Breast epithelium (tissue), 4 donors: ENCODE measurements around the gene TTI1. TPM values are rescaled to one million over a fixed set of nuclear protein-coding genes. Genes with fewer than 3 reads are reported as not detected.

Experiments
- DNase-seq, 2 donors: peaks; one replicate each; pipeline ENCODE4 v3.0.0-alpha.2; 2019; ENCODE audit warnings: low spot score in 2 of 2
- H3K27ac ChIP-seq, 2 donors: fragments of 200-600 bp; sonication (generic) in 1 of 2; one replicate each; pipeline ENCODE4 v1.5.1; 2016 to 2019; ENCODE audit warnings: mild to moderate bottlenecking in 1 of 2
- H3K27me3 ChIP-seq, 2 donors: fragments of 200-600 bp; sonication (generic) in 1 of 2; one replicate each; pipeline versions ENCODE4 v1.5.1 to v1.6.0; 2017 to 2019; ENCODE audit warnings: control low read depth in 1 of 2, mild to moderate bottlenecking in 1 of 2
- H3K36me3 ChIP-seq: fragments of 200-600 bp; one replicate; pipeline ENCODE4 v1.5.1; 2019
- H3K4me1 ChIP-seq, 2 donors: fragments of 200-600 bp; sonication (generic); one replicate each; pipeline ENCODE4 v1.5.1; 2016 to 2019; ENCODE audit warnings: control low read depth in 1 of 2
- H3K4me3 ChIP-seq, 3 donors: fragments of 200-600 bp; sonication (generic); 1 replicate in 2 of 3; 2 replicates in 1 of 3; pipeline ENCODE4 v1.5.1; 2016 to 2019; ENCODE audit warnings: mild to moderate bottlenecking in 3 of 3, moderate library complexity in 2 of 3
- H3K9me3 ChIP-seq, 2 donors: fragments of 200-600 bp; sonication (generic) in 1 of 2; one replicate each; pipeline ENCODE4 v1.5.1; 2016 to 2019; ENCODE audit warnings: control low read depth in 1 of 2
- POLR2A ChIP-seq: fragments of 450-650 bp; IDR thresholded peaks from one replicate; pipeline ENCODE4 v1.6.1; 2016; ENCODE audit warnings: antibody characterized with exemption, mild to moderate bottlenecking, moderate library complexity
- POLR2AphosphoS5 ChIP-seq, 3 donors: sonication (generic); formaldehyde crosslinking; IDR thresholded peaks; one replicate each; pipeline ENCODE4 v1.6.1; 2017; ENCODE audit warnings: antibody characterized with exemption in 3 of 3
- intact Hi-C: fragments of 100-400 bp; cut with DNase I; formaldehyde crosslinking; loops from one replicate; pipeline ENCODE4 v1.15.1; 2023; ENCODE audit warnings: low total_unique reads
- total RNA-seq, 3 donors: library from RNA; depleted of rRNA; stranded (reverse); fragments of >200 nt; gene quantifications; one replicate each; pipeline ENCODE4 v1.1.0, GENCODE V29; 2016
- TF ChIP-seq, protein P1 (sequence below), 3 donors: fragments of 450-650 bp; IDR thresholded peaks; one replicate each; pipeline ENCODE4 v1.5.1; 2016 to 2017; ENCODE audit warnings: antibody characterized with exemption in 3 of 3, mild to moderate bottlenecking in 3 of 3, moderate library complexity in 3 of 3

Gene TTI1
- total RNA-seq, 3 donors from 2014 or later = 10.2 to 20.2 (median 16.7) TPM

DNA sequence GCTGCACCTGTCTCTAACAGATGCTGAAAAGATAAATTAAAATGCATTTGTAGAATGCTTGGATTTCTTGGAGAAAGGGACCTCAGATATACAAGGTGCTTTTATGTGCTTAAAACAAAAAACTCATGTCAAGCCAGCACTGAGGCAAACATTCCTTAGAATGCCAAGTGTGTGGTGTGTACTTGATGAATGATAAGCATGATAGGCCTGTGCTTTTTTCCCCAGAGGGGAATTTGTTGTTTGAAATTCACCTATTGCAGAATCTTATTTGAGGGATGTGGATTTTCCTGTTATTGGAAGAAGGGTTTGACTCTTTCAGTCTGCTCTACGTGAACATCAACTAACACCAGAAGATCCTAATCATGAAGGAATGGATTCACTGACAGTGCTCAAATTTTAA is 28.8 kb downstream of the TTI1 start:
- H3K27ac ChIP-seq = no peak overlapping the region
- no peaks in the 10 kb centered on the region for H3K9me3 ChIP-seq
- intact Hi-C loops = no loop called here
- no peaks in the 10 kb centered on the region for H3K27me3 ChIP-seq
- no peak overlapping the region for H3K4me3 ChIP-seq
- H3K36me3 ChIP-seq = no peaks in the 10 kb centered on the region
- no peak for DNase-seq
- TF ChIP-seq, protein P1, sequence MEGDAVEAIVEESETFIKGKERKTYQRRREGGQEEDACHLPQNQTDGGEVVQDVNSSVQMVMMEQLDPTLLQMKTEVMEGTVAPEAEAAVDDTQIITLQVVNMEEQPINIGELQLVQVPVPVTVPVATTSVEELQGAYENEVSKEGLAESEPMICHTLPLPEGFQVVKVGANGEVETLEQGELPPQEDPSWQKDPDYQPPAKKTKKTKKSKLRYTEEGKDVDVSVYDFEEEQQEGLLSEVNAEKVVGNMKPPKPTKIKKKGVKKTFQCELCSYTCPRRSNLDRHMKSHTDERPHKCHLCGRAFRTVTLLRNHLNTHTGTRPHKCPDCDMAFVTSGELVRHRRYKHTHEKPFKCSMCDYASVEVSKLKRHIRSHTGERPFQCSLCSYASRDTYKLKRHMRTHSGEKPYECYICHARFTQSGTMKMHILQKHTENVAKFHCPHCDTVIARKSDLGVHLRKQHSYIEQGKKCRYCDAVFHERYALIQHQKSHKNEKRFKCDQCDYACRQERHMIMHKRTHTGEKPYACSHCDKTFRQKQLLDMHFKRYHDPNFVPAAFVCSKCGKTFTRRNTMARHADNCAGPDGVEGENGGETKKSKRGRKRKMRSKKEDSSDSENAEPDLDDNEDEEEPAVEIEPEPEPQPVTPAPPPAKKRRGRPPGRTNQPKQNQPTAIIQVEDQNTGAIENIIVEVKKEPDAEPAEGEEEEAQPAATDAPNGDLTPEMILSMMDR (IDR thresholded peaks at IDR 0.05) = no peak
- TF ChIP-seq POLR2A (no peak), POLR2AphosphoS5 (IDR thresholded peaks at IDR 0.05) (no peak)
- no peaks in the 10 kb centered on the region for H3K4me1 ChIP-seq

DNA sequence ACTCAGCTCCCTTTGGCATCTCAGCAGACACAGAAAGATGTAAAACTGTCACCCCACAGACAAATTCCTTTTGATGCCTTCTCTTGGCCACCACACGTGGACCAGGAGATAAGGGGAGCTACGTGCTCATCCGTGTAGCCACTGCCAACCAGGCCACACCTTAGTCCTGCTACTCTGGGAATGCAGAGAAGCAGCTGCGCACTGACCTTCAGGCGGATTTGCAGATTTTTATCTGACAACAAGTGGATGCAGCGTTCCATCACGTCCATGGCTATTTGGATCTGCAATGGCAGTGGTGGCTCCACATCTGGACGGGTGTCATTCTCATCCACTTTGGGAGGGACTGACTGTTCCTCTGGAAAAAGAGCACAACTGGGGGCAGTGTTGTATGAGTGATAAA is 30.8 kb downstream of the TTI1 start:
- TF ChIP-seq POLR2A (no peak), POLR2AphosphoS5 (IDR thresholded peaks at IDR 0.05) (no peak)
- TF ChIP-seq, protein P1 (IDR thresholded peaks at IDR 0.05) = no peak
- Histone ChIP-seq H3K27me3 (no peaks in the 10 kb centered on the region), H3K9me3 (no peaks in the 10 kb centered on the region), H3K4me3 (no peak overlapping the region), H3K27ac (no peak overlapping the region), H3K36me3 (no peaks in the 10 kb centered on the region), H3K4me1 (no peaks in the 10 kb centered on the region)
- intact Hi-C loops = no loop called here
- DNase-seq = no peak

GRCh38 chr20:38001981-38002380 is 31.3 kb downstream of the TTI1 start:
- Histone ChIP-seq H3K27ac (no peak overlapping the region), H3K9me3 (no peaks in the 10 kb centered on the region), H3K4me3 (no peak overlapping the region), H3K36me3 (no peaks in the 10 kb centered on the region), H3K4me1 (no peaks in the 10 kb centered on the region), H3K27me3 (no peaks in the 10 kb centered on the region)
- no peak for DNase-seq
- TF ChIP-seq, protein P1 (IDR thresholded peaks at IDR 0.05) = no peak
- intact Hi-C loops = no loop called here

GRCh38 chr20:38001173-38001875 is 31.9 kb downstream of the TTI1 start:
- Histone ChIP-seq H3K4me3 (no peak overlapping the region), H3K27me3 (no peaks in the 10 kb centered on the region), H3K9me3 (no peaks in the 10 kb centered on the region), H3K27ac (no peak overlapping the region), H3K4me1 (no peaks in the 10 kb centered on the region), H3K36me3 (no peaks in the 10 kb centered on the region)
- intact Hi-C loops = no loop called here
- TF ChIP-seq, protein P1 (IDR thresholded peaks at IDR 0.05) = no peak
- TF ChIP-seq POLR2AphosphoS5 (IDR thresholded peaks at IDR 0.05) (no peak), POLR2A (no peak)
- no peak for DNase-seq

- TF ChIP-seq POLR2A = no peak
- TF ChIP-seq, protein P1 (IDR thresholded peaks at IDR 0.05) = no peak
- TF ChIP-seq POLR2AphosphoS5 (IDR thresholded peaks at IDR 0.05) = no peak
- no peaks in the 10 kb centered on the region for H3K9me3 ChIP-seq
- DNase-seq = no peak
- peaks cover 7% of the 10 kb centered on the region for H3K36me3 ChIP-seq
- no peak overlapping the region for H3K27ac ChIP-seq
- no peak overlapping the region for H3K4me3 ChIP-seq
- intact Hi-C loops = no loop called here
- no peaks in the 10 kb centered on the region for H3K4me1 ChIP-seq
- H3K27me3 ChIP-seq = no peaks in the 10 kb centered on the region
Measured at GRCh38 chr20:38000293-38000692, 33.0 kb downstream of the TTI1 start.
